Skeletal muscle satellite cell (primary cell): ENCODE results near the gene ZEB1.
"Not testable (repeated sequence)": the region's sequence is repeated elsewhere in the genome, so short reads cannot be mapped to it uniquely, and the experiment has no call there.

ENCODE experiments used
- H3K27me3 ChIP-seq: 2 replicates; pipeline ENCODE4 v1.7.0; 2013; ENCODE audit warnings: low read length; ENCODE audit not compliant: control insufficient read depth, insufficient read depth
- H3K36me3 ChIP-seq: 2 replicates; pipeline ENCODE4 v1.7.0; 2013; ENCODE audit warnings: mild to moderate bottlenecking, control low read depth, low read length; ENCODE audit not compliant: insufficient read depth
- H3K4me1 ChIP-seq: 2 replicates; pipeline ENCODE4 v1.7.0; 2013; ENCODE audit warnings: low read length; ENCODE audit not compliant: control insufficient read depth, insufficient read depth
- H3K4me2 ChIP-seq: 2 replicates; pipeline ENCODE4 v1.7.0; 2013; ENCODE audit warnings: mild to moderate bottlenecking, low read length
- H3K4me3 ChIP-seq: 2 replicates; pipeline ENCODE4 v1.7.0; 2013; ENCODE audit warnings: low read length
- H3K9ac ChIP-seq: 2 replicates; pipeline ENCODE4 v1.7.0; 2013; ENCODE audit warnings: mild to moderate bottlenecking, low read depth, low read length, moderate library complexity
- H3K9me3 ChIP-seq: replicated peaks from 2 replicates; pipeline ENCODE4 v1.7.0; 2013; ENCODE audit warnings: mild to moderate bottlenecking, control low read depth, low read length

Gene ZEB1

DNA sequence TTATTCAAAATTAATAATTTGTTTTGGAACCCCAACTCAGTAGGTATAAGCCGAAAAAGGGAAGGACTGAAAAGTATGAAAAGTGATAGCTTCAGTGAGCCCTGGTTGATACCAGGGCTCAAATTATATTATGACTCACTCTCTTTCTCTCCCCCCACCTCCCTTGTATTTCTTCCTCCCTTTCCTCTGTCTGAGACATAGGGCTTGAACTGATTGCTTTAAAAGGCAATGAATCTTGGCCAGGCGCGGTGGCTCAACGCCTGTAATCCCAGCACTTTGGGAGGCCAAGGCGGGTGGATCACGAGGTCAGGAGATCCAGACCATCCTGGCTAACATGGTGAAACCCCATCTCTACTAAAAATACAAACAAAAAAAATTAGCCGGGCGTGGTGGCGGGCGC, 108.3 kb downstream of the ZEB1 start:
- H3K4me3 ChIP-seq, H3K9ac ChIP-seq, H3K9me3 ChIP-seq, H3K27me3 ChIP-seq, H3K36me3 ChIP-seq: not testable (repeated sequence)
- Histone ChIP-seq H3K4me2 (peak overlapping the region; percentile 55), H3K4me1 (peaks cover 28% of the 10 kb centered on the region)

DNA sequence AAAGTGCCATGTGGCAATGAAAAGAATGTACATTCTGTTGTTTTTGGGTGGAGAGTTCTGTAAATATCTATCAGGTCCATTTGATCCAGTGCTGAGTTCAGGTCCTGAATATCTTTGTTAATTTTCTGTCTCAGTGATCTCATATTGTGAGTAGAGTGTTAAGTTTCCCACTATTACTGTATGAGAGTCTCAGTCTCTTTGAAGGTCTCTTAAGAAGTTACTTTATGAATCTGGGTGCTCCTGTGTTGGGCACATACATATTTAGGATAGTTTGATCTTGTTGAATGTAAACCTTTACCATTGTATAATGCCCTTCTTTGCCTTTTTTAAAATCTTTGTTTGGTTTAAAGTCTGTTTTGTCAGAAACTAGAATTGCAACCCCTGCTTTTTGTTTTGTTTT, 109.5 kb downstream of the ZEB1 start:
- not testable (repeated sequence) for H3K27me3 ChIP-seq, H3K9me3 ChIP-seq, H3K9ac ChIP-seq, H3K36me3 ChIP-seq, H3K4me2 ChIP-seq, H3K4me3 ChIP-seq
- H3K4me1 ChIP-seq: peaks cover 28% of the 10 kb centered on the region

DNA sequence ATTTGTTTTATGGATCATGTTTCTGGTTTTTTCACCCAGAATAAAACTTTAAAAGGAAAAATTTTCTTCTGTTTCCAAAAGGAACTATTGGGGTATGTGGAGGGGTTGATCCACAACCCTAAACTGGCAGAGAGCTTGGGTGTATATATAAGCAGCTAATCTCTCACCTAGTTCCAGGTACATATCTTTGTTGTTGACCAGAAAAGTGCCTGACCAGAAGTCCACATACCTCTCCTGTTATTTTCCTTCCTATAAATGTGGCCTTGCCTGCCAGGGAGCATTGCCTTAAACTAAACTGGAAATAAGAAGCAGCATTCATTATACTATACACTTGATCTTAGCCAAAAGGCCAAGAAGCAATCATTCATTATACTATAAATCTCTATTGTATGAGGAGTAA, 112.0 kb downstream of the ZEB1 start:
- peaks cover 12% of the 10 kb centered on the region for H3K4me1 ChIP-seq
- H3K4me2 ChIP-seq: no peak overlapping the region
- H3K4me3 ChIP-seq: no peak overlapping the region
- no peaks in the 10 kb centered on the region for H3K36me3 ChIP-seq
- no peak overlapping the region for H3K9ac ChIP-seq
- no peaks in the 10 kb centered on the region for H3K9me3 ChIP-seq
- no peaks in the 10 kb centered on the region for H3K27me3 ChIP-seq

DNA sequence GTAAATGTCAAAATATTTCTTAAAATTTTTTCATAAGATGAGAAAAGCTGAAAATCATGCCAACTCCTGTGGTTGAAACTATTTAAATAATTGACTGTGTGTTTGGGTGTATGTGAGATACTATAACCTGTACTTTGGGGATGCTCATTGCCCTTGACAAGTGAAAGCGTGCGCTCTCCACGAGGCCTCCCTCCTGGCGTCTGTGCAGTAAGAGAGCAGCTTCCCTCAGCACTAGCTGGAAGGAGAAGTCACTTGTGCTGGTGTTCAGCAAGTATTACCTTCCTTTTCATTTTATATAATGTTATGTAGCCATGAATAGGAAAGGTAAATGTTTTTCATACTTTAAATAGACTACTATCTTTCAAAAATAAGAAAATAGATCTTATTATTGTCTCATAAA, 118.9 kb downstream of the ZEB1 start:
- H3K9ac ChIP-seq: no peak overlapping the region
- no peak overlapping the region for H3K4me2 ChIP-seq

DNA sequence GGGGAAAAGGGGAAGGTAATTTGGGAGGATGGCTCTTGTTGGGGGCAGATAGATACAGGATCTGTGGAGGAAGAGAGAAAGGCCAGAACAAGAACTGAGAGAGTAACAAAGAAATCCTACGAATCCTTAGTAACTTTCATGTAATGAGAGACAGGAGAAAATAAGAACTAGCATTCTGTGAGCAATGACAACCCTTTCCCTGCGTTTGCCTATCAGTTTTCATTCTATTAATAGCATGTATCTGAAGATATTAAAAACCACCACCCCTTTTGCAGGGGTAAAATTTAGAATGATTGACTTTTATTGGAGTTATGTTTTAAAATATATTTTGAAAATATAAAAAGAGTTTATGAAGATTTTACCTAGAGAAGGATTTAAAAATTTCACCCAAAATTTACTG, 132.8 kb downstream of the ZEB1 start:
- Histone ChIP-seq H3K27me3 (no peaks in the 10 kb centered on the region), H3K4me2 (no peak overlapping the region), H3K9me3 (no peaks in the 10 kb centered on the region), H3K9ac (no peak overlapping the region), H3K4me1 (no peaks in the 10 kb centered on the region), H3K4me3 (no peak overlapping the region), H3K36me3 (no peaks in the 10 kb centered on the region)

More for the DNA sequence above, 118.9 kb downstream of the ZEB1 start:
- Histone ChIP-seq H3K36me3 (no peaks in the 10 kb centered on the region), H3K4me1 (no peaks in the 10 kb centered on the region), H3K4me3 (no peak overlapping the region), H3K9me3 (no peaks in the 10 kb centered on the region), H3K27me3 (no peaks in the 10 kb centered on the region)

DNA sequence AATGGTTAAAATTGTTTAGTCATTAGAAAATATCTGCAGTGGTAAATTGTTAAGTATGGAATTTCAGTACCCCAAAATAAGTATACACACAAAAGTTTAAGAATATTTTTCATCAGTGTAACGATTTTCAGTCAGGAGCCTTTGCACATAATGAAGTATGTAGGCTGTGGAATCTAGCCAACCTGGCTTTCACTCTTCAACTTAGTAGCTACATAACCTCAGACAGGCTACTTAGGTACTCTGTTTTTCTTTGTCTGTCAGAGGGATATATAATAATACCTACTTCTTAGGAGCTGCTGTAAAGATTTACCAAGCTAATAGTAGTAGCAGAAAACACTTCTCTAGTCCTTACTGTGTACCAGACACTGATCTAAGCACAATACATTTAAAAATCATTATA, 137.5 kb downstream of the ZEB1 start:
- Histone ChIP-seq H3K9me3 (no peaks in the 10 kb centered on the region), H3K36me3 (peaks cover 4% of the 10 kb centered on the region), H3K4me1 (peaks cover 3% of the 10 kb centered on the region), H3K27me3 (no peaks in the 10 kb centered on the region), H3K4me2 (no peak overlapping the region), H3K9ac (no peak overlapping the region), H3K4me3 (no peak overlapping the region)

DNA sequence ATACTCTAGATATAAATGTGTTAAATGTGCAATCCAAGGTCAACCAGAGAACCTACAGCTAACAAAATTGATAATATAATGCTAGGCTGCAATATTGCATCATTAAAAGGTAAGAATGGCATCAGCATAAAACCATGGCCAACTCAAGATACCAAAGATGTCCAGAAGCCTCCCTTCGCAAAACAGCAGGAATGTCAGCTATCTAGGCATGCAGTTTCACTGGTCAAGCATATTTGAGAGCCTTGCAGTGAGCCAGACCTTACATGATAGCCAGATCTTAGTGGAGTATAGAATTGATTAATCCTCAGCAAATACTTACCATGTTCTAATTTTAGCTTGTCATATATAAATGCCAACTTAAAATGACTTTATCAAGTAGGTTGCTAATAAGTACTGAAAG, 138.8 kb downstream of the ZEB1 start:
- Histone ChIP-seq H3K4me2 (no peak overlapping the region), H3K4me1 (peaks cover 3% of the 10 kb centered on the region), H3K27me3 (no peaks in the 10 kb centered on the region), H3K4me3 (no peak overlapping the region), H3K9me3 (no peaks in the 10 kb centered on the region), H3K36me3 (peaks cover 15% of the 10 kb centered on the region), H3K9ac (no peak overlapping the region)

DNA sequence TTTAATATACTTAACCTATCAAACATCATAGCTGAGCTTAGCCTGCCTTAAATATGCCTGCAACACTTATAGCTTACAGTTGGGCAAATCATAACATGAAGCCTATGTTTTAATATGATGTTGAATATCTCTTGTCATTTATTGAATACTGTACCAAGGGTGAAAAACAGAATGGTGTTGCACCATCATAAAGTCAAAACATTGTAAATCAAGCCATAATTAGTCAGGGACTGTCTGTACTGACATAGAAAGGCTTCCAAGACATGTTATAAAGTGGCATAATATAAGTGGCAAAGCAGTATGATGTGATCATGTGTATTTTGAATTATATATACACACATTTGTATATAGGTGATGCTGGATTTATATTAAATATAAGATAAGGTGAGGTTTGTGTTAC, 140.0 kb downstream of the ZEB1 start:
- peaks cover 3% of the 10 kb centered on the region for H3K4me1 ChIP-seq
- H3K27me3 ChIP-seq: no peaks in the 10 kb centered on the region
- no peaks in the 10 kb centered on the region for H3K9me3 ChIP-seq
- peaks cover 25% of the 10 kb centered on the region for H3K36me3 ChIP-seq
- no peak overlapping the region for H3K4me2 ChIP-seq
- no peak overlapping the region for H3K4me3 ChIP-seq
- H3K9ac ChIP-seq: no peak overlapping the region

DNA sequence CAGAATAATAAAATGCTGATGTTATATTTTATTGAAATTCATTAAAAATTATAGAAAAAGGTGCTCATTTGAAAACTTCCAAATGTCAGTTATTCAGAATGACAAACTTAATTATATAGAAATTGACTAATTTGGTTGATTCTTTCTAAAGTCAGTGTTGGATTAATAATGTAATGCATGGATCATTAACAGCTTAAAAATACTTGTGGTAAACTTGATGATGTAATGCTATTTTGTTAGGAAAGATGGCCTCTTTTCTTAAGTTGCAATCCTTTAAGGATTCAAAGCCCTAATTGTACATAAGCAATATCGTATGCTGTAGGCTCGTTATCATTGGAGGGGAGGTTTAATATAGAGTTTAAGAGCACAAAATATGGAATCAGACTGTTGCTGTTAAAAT, 141.2 kb downstream of the ZEB1 start:
- Histone ChIP-seq H3K4me1 (peaks cover 3% of the 10 kb centered on the region), H3K4me2 (no peak overlapping the region), H3K4me3 (no peak overlapping the region), H3K9ac (no peak overlapping the region), H3K9me3 (peaks cover 3% of the 10 kb centered on the region), H3K27me3 (no peaks in the 10 kb centered on the region), H3K36me3 (peaks cover 32% of the 10 kb centered on the region)

DNA sequence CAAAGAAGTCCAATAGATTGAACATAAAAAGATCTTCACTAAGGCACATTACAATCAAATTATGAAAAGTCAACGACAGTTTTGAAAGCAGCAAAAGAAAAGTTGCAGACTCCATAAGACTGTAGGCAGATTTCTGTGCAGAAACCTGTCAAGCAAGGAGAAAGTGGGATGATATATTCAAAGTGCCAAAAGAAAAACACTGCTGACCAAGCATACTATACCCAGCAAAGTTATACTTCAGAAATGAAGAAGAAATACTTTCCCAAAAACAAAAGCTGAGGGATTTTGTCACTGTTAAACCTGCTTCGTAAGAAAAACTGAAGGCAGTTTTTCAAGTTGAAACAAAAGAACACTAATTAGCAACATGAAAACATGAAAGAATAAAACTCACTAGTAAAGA, 145.5 kb downstream of the ZEB1 start:
- H3K4me1 ChIP-seq: no peaks in the 10 kb centered on the region
- H3K27me3 ChIP-seq: no peaks in the 10 kb centered on the region
- H3K4me3 ChIP-seq: no peak overlapping the region
- peaks cover 59% of the 10 kb centered on the region for H3K36me3 ChIP-seq
- H3K9me3 ChIP-seq: peaks cover 3% of the 10 kb centered on the region
- no peak overlapping the region for H3K9ac ChIP-seq
- no peak overlapping the region for H3K4me2 ChIP-seq

DNA sequence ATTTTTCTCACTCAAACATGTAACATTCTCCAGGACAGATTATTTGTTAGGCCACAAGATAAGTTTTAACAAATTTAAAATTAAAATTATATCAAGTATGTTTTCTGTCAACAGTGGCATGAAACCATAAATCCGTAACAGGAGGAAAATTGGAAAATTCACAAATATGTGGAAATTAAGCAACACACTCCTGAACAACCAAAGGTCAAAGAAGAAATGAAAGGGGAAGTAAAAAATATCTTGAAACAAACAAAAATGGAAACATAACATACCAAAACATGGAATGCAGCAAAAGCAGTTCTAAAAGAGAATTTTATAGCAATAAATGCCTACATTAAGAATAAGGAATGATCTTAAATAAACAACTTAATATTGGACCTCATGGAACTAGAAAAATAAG, 147.3 kb downstream of the ZEB1 start:
- peaks cover 3% of the 10 kb centered on the region for H3K9me3 ChIP-seq
- H3K36me3 ChIP-seq: peaks cover 54% of the 10 kb centered on the region
- no peak overlapping the region for H3K4me3 ChIP-seq
- no peaks in the 10 kb centered on the region for H3K27me3 ChIP-seq
- H3K4me1 ChIP-seq: no peaks in the 10 kb centered on the region
- H3K9ac ChIP-seq: no peak overlapping the region
- no peak overlapping the region for H3K4me2 ChIP-seq

DNA sequence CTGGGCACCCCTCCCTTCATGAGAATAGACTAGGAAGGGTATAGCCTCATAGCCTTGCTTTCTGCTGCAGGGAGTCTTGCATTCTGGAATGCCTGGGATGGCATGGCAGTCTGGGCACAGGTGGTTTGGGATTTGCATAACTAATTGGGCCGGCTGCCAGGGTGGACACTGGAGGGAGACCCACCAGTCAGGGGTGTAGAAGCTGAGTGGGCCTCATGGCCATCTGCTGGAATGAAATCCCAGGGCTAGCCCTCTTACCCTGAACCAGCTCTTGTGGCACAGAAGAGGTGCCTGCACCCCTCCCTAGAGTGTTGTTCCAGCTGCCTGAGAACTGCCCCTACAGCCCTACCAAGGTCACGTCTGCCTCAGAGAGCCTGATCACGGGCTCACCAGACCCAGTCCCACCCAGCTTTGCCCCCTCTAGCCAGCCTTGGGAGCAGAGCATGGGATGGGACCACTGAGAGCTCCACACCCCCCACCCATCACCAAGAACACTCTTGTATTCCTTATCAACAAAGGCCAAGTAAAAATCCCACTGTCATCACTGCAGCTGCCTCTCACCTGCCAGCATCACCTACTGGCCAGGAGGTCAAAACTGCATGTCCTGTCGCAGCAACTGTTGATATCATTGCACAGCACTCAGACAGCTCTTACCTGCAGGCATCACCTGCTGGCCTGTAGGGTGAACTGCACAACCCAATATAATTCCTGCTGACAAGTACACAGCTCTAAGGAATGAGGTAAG, 148.9 kb downstream of the ZEB1 start:
- no peak overlapping the region for H3K9ac ChIP-seq
- H3K9me3 ChIP-seq: peaks cover 3% of the 10 kb centered on the region
- H3K4me1 ChIP-seq: no peaks in the 10 kb centered on the region
- H3K36me3 ChIP-seq: peaks cover 43% of the 10 kb centered on the region
- no peak overlapping the region for H3K4me3 ChIP-seq
- no peaks in the 10 kb centered on the region for H3K27me3 ChIP-seq
- no peak overlapping the region for H3K4me2 ChIP-seq
